Measurements from ENCODE around the gene ASCL5.

DNA sequence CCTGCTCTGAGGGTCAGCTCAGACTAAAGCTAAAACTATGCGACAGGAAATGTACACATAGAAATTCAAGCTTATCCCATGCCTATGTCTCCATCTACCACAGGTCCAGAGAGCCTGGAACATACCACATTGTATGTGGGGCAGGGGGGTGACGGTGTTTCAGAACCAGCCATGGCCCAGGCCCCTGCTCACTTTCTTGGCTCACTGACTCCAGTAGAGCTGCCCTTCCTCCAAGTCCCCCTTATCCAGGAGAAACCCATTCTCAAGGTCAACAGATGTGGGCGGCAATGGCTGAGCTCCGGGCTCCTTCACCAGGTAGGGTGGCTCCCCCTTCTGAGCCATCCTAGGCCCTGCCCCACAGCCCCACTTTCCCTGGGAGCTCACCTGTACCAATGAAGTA lies 35.7 kb downstream of the ASCL5 start:
- TF ChIP-seq, protein P1, sequence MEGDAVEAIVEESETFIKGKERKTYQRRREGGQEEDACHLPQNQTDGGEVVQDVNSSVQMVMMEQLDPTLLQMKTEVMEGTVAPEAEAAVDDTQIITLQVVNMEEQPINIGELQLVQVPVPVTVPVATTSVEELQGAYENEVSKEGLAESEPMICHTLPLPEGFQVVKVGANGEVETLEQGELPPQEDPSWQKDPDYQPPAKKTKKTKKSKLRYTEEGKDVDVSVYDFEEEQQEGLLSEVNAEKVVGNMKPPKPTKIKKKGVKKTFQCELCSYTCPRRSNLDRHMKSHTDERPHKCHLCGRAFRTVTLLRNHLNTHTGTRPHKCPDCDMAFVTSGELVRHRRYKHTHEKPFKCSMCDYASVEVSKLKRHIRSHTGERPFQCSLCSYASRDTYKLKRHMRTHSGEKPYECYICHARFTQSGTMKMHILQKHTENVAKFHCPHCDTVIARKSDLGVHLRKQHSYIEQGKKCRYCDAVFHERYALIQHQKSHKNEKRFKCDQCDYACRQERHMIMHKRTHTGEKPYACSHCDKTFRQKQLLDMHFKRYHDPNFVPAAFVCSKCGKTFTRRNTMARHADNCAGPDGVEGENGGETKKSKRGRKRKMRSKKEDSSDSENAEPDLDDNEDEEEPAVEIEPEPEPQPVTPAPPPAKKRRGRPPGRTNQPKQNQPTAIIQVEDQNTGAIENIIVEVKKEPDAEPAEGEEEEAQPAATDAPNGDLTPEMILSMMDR (IDR thresholded peaks at IDR 0.05): no peak
- TF ChIP-seq POLR2AphosphoS5 (IDR thresholded peaks at IDR 0.05; ENCODE audit: low read depth, low read length): no peak
- TF ChIP-seq, protein P2, sequence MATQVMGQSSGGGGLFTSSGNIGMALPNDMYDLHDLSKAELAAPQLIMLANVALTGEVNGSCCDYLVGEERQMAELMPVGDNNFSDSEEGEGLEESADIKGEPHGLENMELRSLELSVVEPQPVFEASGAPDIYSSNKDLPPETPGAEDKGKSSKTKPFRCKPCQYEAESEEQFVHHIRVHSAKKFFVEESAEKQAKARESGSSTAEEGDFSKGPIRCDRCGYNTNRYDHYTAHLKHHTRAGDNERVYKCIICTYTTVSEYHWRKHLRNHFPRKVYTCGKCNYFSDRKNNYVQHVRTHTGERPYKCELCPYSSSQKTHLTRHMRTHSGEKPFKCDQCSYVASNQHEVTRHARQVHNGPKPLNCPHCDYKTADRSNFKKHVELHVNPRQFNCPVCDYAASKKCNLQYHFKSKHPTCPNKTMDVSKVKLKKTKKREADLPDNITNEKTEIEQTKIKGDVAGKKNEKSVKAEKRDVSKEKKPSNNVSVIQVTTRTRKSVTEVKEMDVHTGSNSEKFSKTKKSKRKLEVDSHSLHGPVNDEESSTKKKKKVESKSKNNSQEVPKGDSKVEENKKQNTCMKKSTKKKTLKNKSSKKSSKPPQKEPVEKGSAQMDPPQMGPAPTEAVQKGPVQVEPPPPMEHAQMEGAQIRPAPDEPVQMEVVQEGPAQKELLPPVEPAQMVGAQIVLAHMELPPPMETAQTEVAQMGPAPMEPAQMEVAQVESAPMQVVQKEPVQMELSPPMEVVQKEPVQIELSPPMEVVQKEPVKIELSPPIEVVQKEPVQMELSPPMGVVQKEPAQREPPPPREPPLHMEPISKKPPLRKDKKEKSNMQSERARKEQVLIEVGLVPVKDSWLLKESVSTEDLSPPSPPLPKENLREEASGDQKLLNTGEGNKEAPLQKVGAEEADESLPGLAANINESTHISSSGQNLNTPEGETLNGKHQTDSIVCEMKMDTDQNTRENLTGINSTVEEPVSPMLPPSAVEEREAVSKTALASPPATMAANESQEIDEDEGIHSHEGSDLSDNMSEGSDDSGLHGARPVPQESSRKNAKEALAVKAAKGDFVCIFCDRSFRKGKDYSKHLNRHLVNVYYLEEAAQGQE (IDR thresholded peaks at IDR 0.05; ENCODE audit: insufficient read depth in 1 of 2, low read depth in 2 of 2, low read length in 1 of 2): no peak
- TF ChIP-seq SIN3A (IDR thresholded peaks at IDR 0.05; ENCODE audit: borderline replicate concordance, insufficient read depth, low read depth, low read length): no peak

Data from Panc1 (cell line).